ENCODE measurements around the gene AMPD2.

AMPD2 gene

GRCh38 chr1:109584766-109585165, 34.9 kb upstream of the AMPD2 start:
- no peak overlapping the region for H3K4me3 ChIP-seq (ENCODE audit: low read depth, low read length)
- no peak for TF ChIP-seq CTCF (IDR thresholded peaks at IDR 0.05; ENCODE audit: low read depth, low read length, missing control alignments)
- DNase-seq (ENCODE audit: low read depth) = no peak
- in situ Hi-C loops (cut with HindIII; ENCODE audit: low sequenced_read_pairs) = no loop called here

GRCh38 chr1:109586055-109586454, 33.6 kb upstream of the AMPD2 start:
- no peak for DNase-seq (ENCODE audit: low read depth)
- in situ Hi-C loops (cut with HindIII; ENCODE audit: low sequenced_read_pairs) = no loop called here
- TF ChIP-seq CTCF (IDR thresholded peaks at IDR 0.05; ENCODE audit: low read depth, low read length, missing control alignments) = no peak
- H3K4me3 ChIP-seq (ENCODE audit: low read depth, low read length) = no peak overlapping the region

GRCh38 chr1:109589177-109589576, 30.5 kb upstream of the AMPD2 start:
- DNase-seq (ENCODE audit: low read depth) = no peak
- no peak for TF ChIP-seq CTCF (IDR thresholded peaks at IDR 0.05; ENCODE audit: low read depth, low read length, missing control alignments)
- H3K4me3 ChIP-seq (ENCODE audit: low read depth, low read length) = no peak overlapping the region
- in situ Hi-C loops (cut with HindIII; ENCODE audit: low sequenced_read_pairs) = no loop called here

- in situ Hi-C loops (cut with HindIII; ENCODE audit: low sequenced_read_pairs) = no loop called here
- TF ChIP-seq CTCF (IDR thresholded peaks at IDR 0.05; ENCODE audit: low read depth, low read length, missing control alignments) = no peak
- no peak overlapping the region for H3K4me3 ChIP-seq (ENCODE audit: low read depth, low read length)
- DNase-seq (ENCODE audit: low read depth) = no peak
Observed at GRCh38 chr1:109589679-109590078, 30.0 kb upstream of the AMPD2 start.

GRCh38 chr1:109592916-109593315, 26.7 kb upstream of the AMPD2 start:
- TF ChIP-seq CTCF (IDR thresholded peaks at IDR 0.05; ENCODE audit: low read depth, low read length, missing control alignments) = no peak
- DNase-seq (ENCODE audit: low read depth) = no peak
- no peak overlapping the region for H3K4me3 ChIP-seq (ENCODE audit: low read depth, low read length)
- in situ Hi-C loops (cut with HindIII; ENCODE audit: low sequenced_read_pairs) = no loop called here

GRCh38 chr1:109595531-109595930, 24.1 kb upstream of the AMPD2 start:
- no peak for TF ChIP-seq CTCF (IDR thresholded peaks at IDR 0.05; ENCODE audit: low read depth, low read length, missing control alignments)
- in situ Hi-C loops (cut with HindIII; ENCODE audit: low sequenced_read_pairs) = no loop called here
- DNase-seq (ENCODE audit: low read depth) = no peak
- no peak overlapping the region for H3K4me3 ChIP-seq (ENCODE audit: low read depth, low read length)

- no peak overlapping the region for H3K4me3 ChIP-seq (ENCODE audit: low read depth, low read length)
- no peak for DNase-seq (ENCODE audit: low read depth)
- no peak for TF ChIP-seq CTCF (IDR thresholded peaks at IDR 0.05; ENCODE audit: low read depth, low read length, missing control alignments)
- in situ Hi-C loops (cut with HindIII; ENCODE audit: low sequenced_read_pairs) = no loop called here
Observed at GRCh38 chr1:109598156-109598555, 21.5 kb upstream of the AMPD2 start.
